GM19240 (cell line): ENCODE measurements around the gene DTD1.

Experiments used
- DNase-seq: peaks from one replicate; pipeline ENCODE4 v3.0.0; 2011; ENCODE audit warnings: low spot score; ENCODE audit not compliant: insufficient read length

DTD1 gene, protein sequence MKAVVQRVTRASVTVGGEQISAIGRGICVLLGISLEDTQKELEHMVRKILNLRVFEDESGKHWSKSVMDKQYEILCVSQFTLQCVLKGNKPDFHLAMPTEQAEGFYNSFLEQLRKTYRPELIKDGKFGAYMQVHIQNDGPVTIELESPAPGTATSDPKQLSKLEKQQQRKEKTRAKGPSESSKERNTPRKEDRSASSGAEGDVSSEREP

DNA sequence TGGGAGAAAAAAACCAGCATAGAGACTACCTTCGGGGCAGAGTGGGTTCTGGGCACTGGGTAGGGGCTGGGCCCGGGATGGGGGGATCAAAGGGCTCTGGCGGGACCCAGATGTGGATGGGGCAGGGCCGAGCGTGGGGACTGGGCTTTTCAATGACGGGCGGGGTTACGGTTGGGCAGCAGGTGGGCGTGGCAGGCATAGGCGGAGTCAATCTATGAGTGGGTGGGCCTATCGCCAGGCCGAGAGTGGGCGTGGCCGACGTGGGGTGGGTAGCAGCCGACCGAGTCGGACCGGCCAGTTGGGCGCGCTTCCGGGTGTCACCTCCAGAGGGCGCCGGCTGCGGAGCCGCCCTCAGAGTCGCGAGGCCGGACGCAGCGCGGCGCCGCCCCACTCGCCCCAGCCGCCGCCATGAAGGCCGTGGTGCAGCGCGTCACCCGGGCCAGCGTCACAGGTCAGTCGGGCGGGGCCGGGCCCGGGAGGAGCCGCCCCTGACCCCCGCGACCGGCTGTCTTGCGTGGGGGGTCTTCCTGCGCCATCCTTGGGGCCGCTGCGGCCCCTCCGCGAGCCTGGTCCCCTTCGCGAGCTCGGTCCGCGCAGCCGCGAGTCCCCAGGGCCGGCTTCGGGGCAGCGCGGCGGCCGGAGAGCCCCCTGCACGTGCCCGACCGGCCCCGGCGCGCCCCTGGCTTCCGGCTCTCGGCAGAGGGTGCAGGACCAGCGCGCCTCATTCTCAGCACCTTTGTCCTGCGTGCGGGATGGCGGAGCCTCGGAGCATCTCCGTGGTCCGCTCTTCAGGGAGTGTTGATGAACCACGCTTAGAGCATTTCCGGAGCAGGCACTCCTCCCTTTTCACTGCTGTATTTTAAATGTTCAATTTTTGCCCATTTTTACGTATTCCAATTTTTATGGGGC is at the start of gene DTD1:
Gene DTD1, plus strand, starts transcription at position 390 of the 909 bp plus-strand sequence. Its CDS starts 19 bp downstream, at position 409.
- DNase-seq: peak; percentile 58

DNA sequence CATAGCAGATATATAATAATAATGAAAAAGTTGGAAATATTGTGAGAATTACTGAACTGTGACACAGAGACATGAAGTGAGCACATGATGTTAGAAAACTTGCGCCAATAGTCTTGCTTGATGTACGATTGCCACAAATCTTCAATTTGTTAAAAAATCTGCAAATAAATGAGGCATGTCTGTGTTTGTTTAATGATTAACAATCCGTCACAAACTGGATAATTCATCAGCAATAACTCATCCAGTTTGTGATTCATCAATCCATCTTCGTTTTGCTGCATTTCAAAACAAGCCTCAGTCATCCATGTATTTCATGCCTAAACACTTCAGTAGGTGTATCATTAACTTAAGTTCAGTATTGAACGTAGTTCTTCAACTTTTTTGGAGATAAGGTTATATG is 46.1 kb upstream of the DTD1 start:
- DNase-seq: no peak

GRCh38 chr20:18543216-18543615 is 44.6 kb upstream of the DTD1 start:
- no peak for DNase-seq

DNA sequence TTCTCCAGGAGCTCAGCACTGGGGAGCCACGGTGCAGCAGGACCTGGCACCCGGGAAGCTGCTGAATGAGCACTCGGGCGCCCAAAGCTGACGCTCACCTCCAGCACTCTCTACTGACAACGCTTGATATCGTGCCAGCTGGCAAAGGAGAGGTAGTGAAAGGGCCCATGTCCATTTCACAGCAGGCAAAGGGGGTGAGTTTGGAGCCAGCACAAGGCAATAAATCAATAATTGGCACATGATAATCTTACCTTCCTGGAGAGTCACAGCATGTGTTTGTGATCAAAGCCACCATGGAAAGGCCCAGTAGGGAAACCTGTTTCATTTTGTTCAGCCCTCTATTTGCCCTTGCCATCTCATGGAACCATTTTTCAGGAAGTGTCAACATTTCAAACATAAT is 43.9 kb upstream of the DTD1 start:
- no peak for DNase-seq

- no peak for DNase-seq
These were observed 42.3 kb upstream of the DTD1 start for GRCh38 chr20:18545566-18545965.

GRCh38 chr20:18548465-18548864 is 39.4 kb upstream of the DTD1 start:
- DNase-seq: no peak

GRCh38 chr20:18553746-18554145 is 34.1 kb upstream of the DTD1 start:
- no peak for DNase-seq

- peak; percentile 93 for DNase-seq
These were observed 20.7 kb upstream of the DTD1 start, which contains the start of gene SMIM26 for GRCh38 chr20:18566892-18567738. Gene SMIM26 (plus strand): TSS chr20:18567432. CDS start chr20:18567479, 47 bp downstream.

DNA sequence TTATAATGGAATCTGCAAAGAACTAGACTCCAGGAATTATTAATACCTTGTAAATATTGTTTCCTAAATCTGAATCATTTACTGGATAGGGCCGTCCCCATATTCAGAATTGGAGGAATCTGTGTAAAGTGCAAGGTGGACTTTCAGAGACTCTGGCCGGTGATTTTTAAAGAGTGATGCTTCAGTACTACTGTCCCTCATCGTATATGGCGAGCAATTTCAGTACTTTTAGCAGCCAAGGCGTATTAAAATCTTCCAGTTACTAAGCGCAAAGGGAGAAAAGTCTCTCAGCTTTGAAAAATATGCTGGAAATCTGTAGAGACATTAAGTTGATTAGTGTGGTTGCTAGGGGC is 20.1 kb upstream of the DTD1 start:
- no peak for DNase-seq

DNA sequence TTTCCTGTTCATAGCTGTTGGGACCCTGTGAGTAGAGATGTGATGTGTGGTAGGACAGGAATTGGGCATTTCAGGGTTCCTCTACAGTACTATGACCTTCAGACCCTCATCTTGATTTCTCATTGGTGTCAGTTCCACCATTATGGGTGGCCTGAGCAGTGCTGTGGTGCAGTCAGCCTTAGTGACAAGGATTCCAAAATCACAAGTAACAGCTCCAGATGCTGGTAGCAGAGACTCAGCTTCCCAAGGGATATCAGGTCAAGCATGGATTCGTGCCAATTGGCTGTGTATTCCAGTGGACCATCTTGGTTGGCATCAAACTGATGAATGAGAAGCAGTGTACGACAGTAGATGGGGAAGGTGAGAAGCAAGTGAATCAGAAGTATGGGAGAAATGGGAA is 16.8 kb upstream of the DTD1 start:
- DNase-seq: no peak

DNA sequence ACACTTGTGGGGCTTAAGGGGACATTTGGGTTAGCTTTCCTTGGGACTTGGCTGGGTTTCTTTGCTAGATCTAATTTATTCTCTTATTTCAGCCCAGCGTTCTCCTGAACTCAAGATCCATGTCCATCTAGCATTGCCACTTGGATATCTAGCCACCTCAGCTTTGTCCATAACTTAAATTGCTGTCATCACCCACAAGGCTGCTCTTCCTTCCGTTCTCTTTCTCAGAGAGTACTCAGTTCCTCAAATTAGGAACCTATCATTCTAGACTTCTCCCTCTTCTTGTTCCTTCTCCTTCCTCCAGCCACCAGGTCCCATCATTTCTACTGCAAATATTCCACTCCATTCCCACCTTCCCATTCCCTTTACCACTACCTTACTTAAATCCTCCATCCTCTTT is 16.3 kb upstream of the DTD1 start:
- DNase-seq: no peak

DNA sequence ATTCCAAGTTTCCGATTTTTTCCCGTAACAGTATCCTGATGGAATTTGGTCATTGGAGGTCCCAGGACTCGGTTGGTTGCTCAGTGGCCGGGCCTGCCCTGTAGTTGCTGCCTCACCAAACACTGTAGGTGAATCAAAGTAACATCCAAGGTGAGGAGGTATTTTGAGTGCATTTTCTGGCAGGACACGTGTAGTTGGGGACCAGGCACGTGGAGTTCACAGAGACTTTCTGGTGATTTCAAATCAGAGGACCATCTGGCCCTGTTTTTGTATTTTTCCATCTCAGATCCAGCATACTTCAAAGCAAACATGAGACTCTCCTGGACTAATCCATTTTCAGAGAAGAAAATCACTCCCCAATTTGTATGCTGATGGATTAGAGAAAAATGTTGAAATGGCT is 9.9 kb upstream of the DTD1 start:
- no peak for DNase-seq

- DNase-seq: no peak
These were observed 9.3 kb upstream of the DTD1 start for GRCh38 chr20:18578581-18578980.

DNA sequence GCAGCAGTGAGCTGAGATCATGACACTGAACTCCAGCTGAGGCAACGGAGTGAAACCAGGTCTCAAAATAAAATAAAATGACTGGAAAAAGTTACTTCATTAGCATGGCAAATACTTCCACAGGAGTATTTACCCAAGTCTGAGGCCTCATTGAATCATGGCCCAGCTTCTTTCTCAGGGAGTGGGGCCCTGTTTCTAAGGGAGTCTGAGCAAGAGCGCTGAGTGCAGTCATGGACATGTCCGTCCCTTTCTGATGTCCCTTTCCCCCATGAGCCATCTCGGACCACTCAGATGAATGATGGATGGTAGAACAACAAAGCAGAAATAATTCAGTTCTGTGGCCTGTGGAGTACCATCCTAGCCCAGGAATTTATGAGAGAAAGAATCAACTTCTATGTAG is 7.8 kb upstream of the DTD1 start:
- no peak for DNase-seq

DNA sequence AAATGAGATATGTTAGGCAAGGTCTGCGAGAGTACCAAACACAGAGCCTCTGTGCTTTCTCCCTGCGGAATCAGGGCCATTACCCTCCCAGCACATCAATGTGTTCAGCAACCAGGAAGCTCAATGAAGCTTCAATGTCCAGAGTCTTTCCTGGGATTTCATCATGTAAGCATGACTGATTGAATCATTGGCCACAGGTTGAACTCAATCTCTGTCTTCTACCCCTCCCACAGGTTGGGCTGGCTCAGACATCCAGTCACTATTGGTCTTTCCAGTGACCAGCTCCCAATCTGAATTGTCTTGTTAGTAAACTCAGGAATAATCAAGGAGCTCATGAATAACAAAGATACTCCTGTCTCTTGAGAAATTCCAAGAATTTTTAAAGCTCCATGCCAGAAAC is 2.7 kb upstream of the DTD1 start:
- DNase-seq: no peak

DNA sequence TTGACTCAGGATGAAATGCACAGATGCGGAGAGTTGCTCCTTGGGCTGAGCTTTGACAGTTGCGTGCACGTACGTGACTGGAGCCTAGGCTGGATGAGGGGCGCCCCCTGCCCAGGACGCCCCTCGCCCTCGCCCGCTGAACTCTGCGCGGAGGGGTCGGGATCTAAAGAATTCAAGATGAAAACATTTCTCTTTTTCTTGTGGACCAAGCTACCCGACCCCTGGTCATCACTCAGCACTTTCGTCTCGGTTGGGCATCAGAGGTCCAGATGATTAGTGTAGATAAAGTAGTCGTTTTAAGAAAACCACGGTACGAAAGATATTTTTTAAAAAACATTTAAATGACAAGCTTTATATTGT is 700 bp downstream of the DTD1 start:
- no peak for DNase-seq

GRCh38 chr20:18589941-18590674 is 2.3 kb downstream of the DTD1 start:
- no peak for DNase-seq

DNA sequence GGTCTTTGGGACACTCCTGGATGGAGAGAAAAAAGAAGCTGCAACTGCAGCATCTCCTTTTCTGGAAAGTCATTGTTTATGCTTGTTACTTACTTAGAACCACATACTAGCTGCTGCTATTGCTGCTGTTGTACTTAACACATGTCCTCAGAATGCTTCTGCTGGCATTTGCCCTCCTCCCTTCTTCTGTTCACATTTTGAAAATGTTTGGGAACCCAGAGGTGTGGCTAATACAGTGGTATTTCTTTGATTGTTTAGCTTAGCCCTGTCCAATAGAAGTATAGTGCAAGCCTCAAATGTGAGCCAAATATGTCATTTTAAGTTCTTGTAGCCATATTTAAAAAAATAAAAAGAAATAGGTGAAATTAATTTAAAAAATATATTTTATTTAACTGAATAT is 8.4 kb downstream of the DTD1 start:
- no peak for DNase-seq

DNA sequence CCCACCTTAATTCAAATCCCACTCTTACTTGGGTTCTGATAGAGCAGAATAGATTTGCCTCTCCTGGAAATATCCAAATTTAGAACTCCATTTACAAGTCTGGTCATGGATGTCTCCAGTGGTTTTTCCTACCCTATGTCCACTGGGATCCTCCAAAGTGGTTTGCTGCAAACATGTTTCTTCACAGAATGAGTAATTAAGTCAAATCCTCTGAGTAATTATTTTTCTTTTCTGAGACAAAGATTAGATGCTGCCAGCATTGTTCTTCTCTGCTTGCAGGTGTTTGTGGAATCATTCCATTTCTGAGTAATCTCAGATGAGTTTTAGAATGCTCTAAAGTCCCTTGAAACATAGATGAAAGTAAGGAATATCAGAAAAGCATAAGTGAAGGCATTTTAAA is 21.9 kb downstream of the DTD1 start:
- no peak for DNase-seq

DNA sequence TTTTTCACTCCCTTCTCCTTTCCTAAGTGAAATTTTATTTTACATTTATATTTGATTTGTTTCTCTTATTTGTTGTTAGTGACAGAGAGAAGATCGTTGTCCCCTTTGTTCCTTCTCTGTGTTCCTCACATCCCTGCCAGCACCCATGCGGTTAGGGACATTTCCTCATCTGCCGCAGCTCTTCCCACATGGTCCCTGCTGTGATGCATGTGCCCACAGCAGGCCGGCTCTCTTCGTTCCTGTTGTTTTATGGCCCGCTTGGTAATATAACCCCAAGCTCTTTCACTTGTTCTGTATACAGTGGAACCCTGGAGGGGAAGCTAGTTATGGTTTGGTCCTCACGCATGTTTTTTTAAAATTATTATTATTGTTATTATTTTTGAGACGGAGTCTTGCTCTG is 23.6 kb downstream of the DTD1 start:
- DNase-seq: no peak

- DNase-seq: no peak
These were observed 25.7 kb downstream of the DTD1 start for GRCh38 chr20:18613553-18613952.
